AG08396 (cell line): Measurements from ENCODE around the gene HRH2.
A peak's percentile ranks its signal among the peaks of the same experiment; 100 is the strongest.
"Not testable (repeated sequence)": the region's sequence is repeated elsewhere in the genome, so short reads cannot be mapped to it uniquely, and the experiment has no call there.

Source experiments
- DNase-seq: peaks from one replicate; pipeline ENCODE4 v3.0.0; 2012; ENCODE audit warnings: low spot score, mixed read lengths

Gene HRH2

GRCh38 chr5:175713930-175714329 lies 56.1 kb downstream of the HRH2 start:
- DNase-seq = no peak

- no peak for DNase-seq
Observed at GRCh38 chr5:175714479-175715085, 56.7 kb downstream of the HRH2 start.

GRCh38 chr5:175715627-175716522 lies 58.0 kb downstream of the HRH2 start:
- DNase-seq = no peak

GRCh38 chr5:175717837-175718236 lies 60.0 kb downstream of the HRH2 start:
- no peak for DNase-seq

- DNase-seq = no peak
Observed at GRCh38 chr5:175718401-175719108, 60.7 kb downstream of the HRH2 start.

- DNase-seq = not testable (repeated sequence)
Observed at GRCh38 chr5:175719109-175719432, 61.2 kb downstream of the HRH2 start.

- no peak for DNase-seq
Observed at GRCh38 chr5:175724314-175725275, 66.7 kb downstream of the HRH2 start.

- DNase-seq = no peak
Observed at GRCh38 chr5:175728316-175728715, 70.4 kb downstream of the HRH2 start.

- DNase-seq = peak; percentile 20
Observed at GRCh38 chr5:175728885-175729828, 71.3 kb downstream of the HRH2 start.

- DNase-seq = peak; percentile 92
Observed at GRCh38 chr5:175729829-175730277, 72.0 kb downstream of the HRH2 start.

- no peak for DNase-seq
Observed at GRCh38 chr5:175731172-175731571, 73.3 kb downstream of the HRH2 start.

GRCh38 chr5:175731756-175732465 lies 74.0 kb downstream of the HRH2 start:
- no peak for DNase-seq

GRCh38 chr5:175733017-175733416 lies 75.1 kb downstream of the HRH2 start:
- no peak for DNase-seq

- DNase-seq = no peak
Observed at GRCh38 chr5:175734016-175734415, 76.1 kb downstream of the HRH2 start.

- DNase-seq = no peak
Observed at GRCh38 chr5:175734501-175734900, 76.6 kb downstream of the HRH2 start.

- DNase-seq = no peak
Observed at GRCh38 chr5:175735701-175736100, 77.8 kb downstream of the HRH2 start.

GRCh38 chr5:175736652-175737051 lies 78.8 kb downstream of the HRH2 start:
- no peak for DNase-seq

GRCh38 chr5:175737481-175737880 lies 79.6 kb downstream of the HRH2 start:
- DNase-seq = no peak

- DNase-seq = no peak
Observed at GRCh38 chr5:175738126-175738525, 80.3 kb downstream of the HRH2 start.

GRCh38 chr5:175738602-175739133 lies 80.8 kb downstream of the HRH2 start:
- DNase-seq = no peak
